ENCODE results near the gene HES6. TPM values are rescaled to one million over a fixed set of nuclear protein-coding genes. Genes with fewer than 3 reads are reported as not detected.

The HES6 gene
- total and polyA plus RNA-seq, 10 of the 15 experiments (the other 5 are each of a cell fraction or from before 2014, with no cell fraction given): 0.11 to 1.7 (median 0.83) TPM

- peak; percentile 99 for TF ChIP-seq DPF2 (IDR thresholded peaks at IDR 0.05)
- TF ChIP-seq SMAD1 (IDR thresholded peaks at IDR 0.05; ENCODE audit: low read depth, partially characterized antibody): no peak
- TF ChIP-seq NFIC (IDR thresholded peaks at IDR 0.05; ENCODE audit: low read depth, low read length): no peak
- TF ChIP-seq POLR2AphosphoS5 (IDR thresholded peaks at IDR 0.05; ENCODE audit: low read length): peak; percentile 74
- TF ChIP-seq TCF12 (IDR thresholded peaks at IDR 0.05; ENCODE audit: low read depth, low read length): no peak
- peak; percentile 80 for TF ChIP-seq YY1 (IDR thresholded peaks at IDR 0.05; ENCODE audit: low read depth, low read length)
- no peak for TF ChIP-seq ASH2L (IDR thresholded peaks at IDR 0.05; ENCODE audit: borderline replicate concordance, low read depth)
- peak; percentile 26 for TF ChIP-seq RELA (IDR thresholded peaks at IDR 0.05; ENCODE audit: borderline replicate concordance, partially characterized antibody)
- TF ChIP-seq NRF1 (conservative IDR thresholded peaks at IDR 0.05; ENCODE audit: low read depth, low read length): 0 out of 2 replicates have a peak, but pooled peaks have one; percentile 16
- peak; percentile 49 for TF ChIP-seq FOS (IDR thresholded peaks at IDR 0.05; ENCODE audit: borderline replicate concordance, extremely low read depth, insufficient read length)
- TF ChIP-seq IRF5 (IDR thresholded peaks at IDR 0.05; ENCODE audit: borderline replicate concordance): no peak
- TF ChIP-seq IKZF1 (conservative IDR thresholded peaks at IDR 0.05): peak; percentile 68
- no peak for TF ChIP-seq SMAD5 (IDR thresholded peaks at IDR 0.05; ENCODE audit: low read depth)
- TF ChIP-seq ZZZ3 (IDR thresholded peaks at IDR 0.05; ENCODE audit: control insufficient read depth, insufficient read length, low read depth): no peak
- no peak for TF ChIP-seq BCL3 (IDR thresholded peaks at IDR 0.05; ENCODE audit: borderline replicate concordance, insufficient read depth, low read depth, low read length, poor library complexity, severe bottlenecking)
- TF ChIP-seq CHD1 (IDR thresholded peaks at IDR 0.05; ENCODE audit: low read depth, low read length): peak; percentile 96
- peak; percentile 94 for TF ChIP-seq ZNF207 (IDR thresholded peaks at IDR 0.05; ENCODE audit: borderline replicate concordance)
- no peak for TF ChIP-seq RAD21 (IDR thresholded peaks at IDR 0.05; ENCODE audit: insufficient read depth, low read depth, low read length)
- TF ChIP-seq PRDM15 (CRISPR knock-in tag; IDR thresholded peaks at IDR 0.05): no peak
- no peak; the same call in 1 of the 2 replicates for TF ChIP-seq TARDBP (IDR thresholded peaks at IDR 0.05; ENCODE audit: borderline replicate concordance)
- TF ChIP-seq KDM1A (IDR thresholded peaks at IDR 0.05; ENCODE audit: borderline replicate concordance): no peak
- no peak for TF ChIP-seq EED (IDR thresholded peaks at IDR 0.05; ENCODE audit: low read depth)
- peak; percentile 84; the same call in 1 of the 2 replicates for TF ChIP-seq CHD2 (IDR thresholded peaks at IDR 0.05; ENCODE audit: borderline replicate concordance, low read depth, low read length)
- peak; percentile 92 for TF ChIP-seq NFYB (IDR thresholded peaks at IDR 0.05; ENCODE audit: insufficient read depth, low read depth, low read length)
- no peak for TF ChIP-seq HDGF (IDR thresholded peaks at IDR 0.05)
Measured at GRCh38 chr2:238288650-238289573, 49.1 kb upstream of the HES6 start (continued).

Measured in GM12878 (cell line).